A673 (cell line): ENCODE measurements around the gene LBX1.

Experiments
- CTCF ChIP-seq: fragments of 300-800, 200-600 bp; sonication (generic); conservative IDR thresholded peaks from 2 replicates; pipeline ENCODE4 v1.5.1; 2017; ENCODE audit warnings: low read depth, mild to moderate bottlenecking, antibody characterized with exemption, low read length, moderate library complexity, mixed read lengths
- EZH2 ChIP-seq: fragments of 200-600 bp; sonication (generic); IDR thresholded peaks from 2 replicates; pipeline ENCODE4 v1.6.1; 2017; ENCODE audit warnings: borderline replicate concordance, low read depth, mild to moderate bottlenecking, mixed read lengths, antibody characterized with exemption, low read length; ENCODE audit not compliant: poor library complexity, severe bottlenecking

- no peak for TF ChIP-seq CTCF
- no peak for TF ChIP-seq EZH2
Measured at GRCh38 chr10:101234333-101234732, 5.1 kb upstream of the LBX1 start.
